HUDEP-2 (cell line): ENCODE measurements around the gene KLHL14.
A peak's percentile ranks its signal among the peaks of the same experiment; 100 is the strongest.

Source experiments
- DNase-seq, 76 experiments: peaks; one replicate each; lab custom pipeline; 2025; ENCODE audit not compliant: unreplicated experiment in 76 of 76; lab: John Stamatoyannopoulos, UW

KLHL14 gene

GRCh38 chr18:32770666-32771168 is 2.1 kb downstream of the KLHL14 start:
- DNase-seq: no peak

- no peak for DNase-seq
Measured at GRCh38 chr18:32770054-32770665, 2.7 kb downstream of the KLHL14 start.

GRCh38 chr18:32769586-32770053 is 3.2 kb downstream of the KLHL14 start:
- DNase-seq: no peak

- DNase-seq: no peak
Measured at GRCh38 chr18:32769071-32769585, 3.7 kb downstream of the KLHL14 start.

- no peak for DNase-seq
Measured at GRCh38 chr18:32767400-32767799, 5.4 kb downstream of the KLHL14 start.

- no peak for DNase-seq
Measured at GRCh38 chr18:32764611-32765244, 8.1 kb downstream of the KLHL14 start.

GRCh38 chr18:32763293-32763692 is 9.5 kb downstream of the KLHL14 start:
- DNase-seq: peak in 29 of 76 experiments; percentile 2 to 81 (median 27)

- no peak for DNase-seq
Measured at GRCh38 chr18:32761231-32761630, 11.6 kb downstream of the KLHL14 start.

- no peak for DNase-seq
Measured at GRCh38 chr18:32760391-32760790, 12.4 kb downstream of the KLHL14 start.

GRCh38 chr18:32759611-32760167 is 13.1 kb downstream of the KLHL14 start:
- no peak for DNase-seq

- DNase-seq: no peak
Measured at GRCh38 chr18:32754508-32755263, 18.1 kb downstream of the KLHL14 start.

- DNase-seq: no peak
Measured at GRCh38 chr18:32753656-32754260, 19.1 kb downstream of the KLHL14 start.

- DNase-seq: no peak
Measured at GRCh38 chr18:32750328-32750727, 22.5 kb downstream of the KLHL14 start.

GRCh38 chr18:32749809-32750208 is 23.0 kb downstream of the KLHL14 start:
- DNase-seq: no peak

- DNase-seq: no peak
Measured at GRCh38 chr18:32742579-32742978, 30.2 kb downstream of the KLHL14 start.

- DNase-seq: no peak
Measured at GRCh38 chr18:32735781-32736180, 37.0 kb downstream of the KLHL14 start.

- DNase-seq: no peak
Measured at GRCh38 chr18:32734442-32734841, 38.4 kb downstream of the KLHL14 start.

- DNase-seq: no peak
Measured at GRCh38 chr18:32732165-32732564, 40.7 kb downstream of the KLHL14 start.

GRCh38 chr18:32730620-32731091 is 42.2 kb downstream of the KLHL14 start:
- no peak for DNase-seq

GRCh38 chr18:32730068-32730467 is 42.8 kb downstream of the KLHL14 start:
- no peak for DNase-seq
